Activated CD4-positive, alpha-beta T cell treated with anti-CD3 and anti-CD28 coated beads, Interleukin-2, amount 10 ng/mL, durations not matched to agents 24 days and 14 days (primary cell): ENCODE measurements around the gene NRM. TPM values are rescaled to one million over a fixed set of nuclear protein-coding genes. Genes with fewer than 3 reads are reported as not detected.

Experiments used
- DNase-seq: peaks from one replicate; pipeline ENCODE4 v3.0.0; 2022
- H3K27ac Mint-ChIP-seq: one replicate; pipeline ENCODE4 v1.8.0; 2022; ENCODE audit warnings: mild to moderate bottlenecking, mixed read lengths
- H3K27me3 Mint-ChIP-seq: one replicate; pipeline ENCODE4 v1.8.0; 2022; ENCODE audit warnings: mixed read lengths
- H3K36me3 Mint-ChIP-seq: one replicate; pipeline ENCODE4 v1.8.0; 2022; ENCODE audit warnings: low read depth, mild to moderate bottlenecking, mixed read lengths
- H3K4me1 Mint-ChIP-seq: one replicate; pipeline ENCODE4 v1.8.0; 2021; ENCODE audit warnings: mixed read lengths
- H3K4me3 Mint-ChIP-seq: one replicate; pipeline ENCODE4 v1.8.0; 2022; ENCODE audit warnings: mild to moderate bottlenecking, moderate library complexity, mixed read lengths
- H3K9me3 Mint-ChIP-seq: one replicate; pipeline ENCODE4 v1.8.0; 2021; ENCODE audit warnings: mixed read lengths
- intact Hi-C: fragments of 100-400 bp; cut with micrococcal nuclease; formaldehyde crosslinking; loops from one replicate; pipeline ENCODE4 v1.15.1; 2023
- total RNA-seq: library from RNA; stranded (reverse); gene quantifications from 2 replicates; pipeline ENCODE4 v1.2.3, GENCODE V29; 2022

NRM gene
- total RNA-seq, 1 donor from 2014 or later = 20.2 TPM

DNA sequence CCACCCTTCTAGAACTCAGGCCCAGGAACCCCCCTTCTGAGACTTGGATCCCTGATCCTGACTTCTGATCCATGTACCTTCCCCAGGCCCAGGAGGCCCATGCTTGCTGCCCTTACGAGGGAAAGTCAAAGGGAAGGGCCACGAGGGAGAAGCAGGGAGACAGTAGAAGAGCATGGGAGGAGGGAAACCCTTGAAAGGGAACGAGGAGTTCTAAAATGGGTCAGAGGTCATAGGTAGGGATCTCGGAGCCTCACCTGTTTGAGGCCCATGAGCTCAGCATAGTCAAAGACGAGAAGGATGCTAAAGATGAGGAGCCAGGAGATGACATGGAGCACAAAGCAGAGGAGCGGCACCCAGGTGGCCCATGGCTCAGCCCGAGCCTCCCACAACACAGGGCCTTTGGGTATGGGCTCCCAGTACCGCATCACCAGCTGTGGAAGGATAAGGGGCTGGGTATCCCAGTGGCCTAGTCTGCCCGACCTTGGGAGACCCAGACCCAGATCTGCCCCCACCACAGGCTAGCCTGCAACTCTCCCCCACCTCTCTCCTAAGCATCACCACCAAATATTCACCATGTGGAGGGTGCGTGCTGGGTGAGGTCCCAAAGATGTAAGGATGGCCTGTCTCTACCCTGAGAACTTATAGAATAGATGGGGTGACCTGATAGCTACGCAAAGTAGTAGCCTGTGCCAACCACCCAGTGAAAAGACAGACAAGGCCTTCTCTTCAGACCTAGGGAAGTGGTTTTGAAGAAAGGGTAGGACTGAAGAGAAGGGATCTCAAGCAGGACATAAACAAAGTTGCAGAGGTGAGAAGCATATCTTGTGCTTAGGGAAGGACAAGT is 1.5 kb downstream of the NRM start:
- no peaks in the 10 kb centered on the region for H3K27me3 Mint-ChIP-seq
- H3K9me3 Mint-ChIP-seq = no peaks in the 10 kb centered on the region
- H3K27ac Mint-ChIP-seq = peak overlapping the region; percentile 64
- peak overlapping the region; percentile 94 for H3K4me3 Mint-ChIP-seq
- intact Hi-C loops = loop anchor here (10.0 kb wide), 1 partner anchor 806 kb away; the partner anchor contains the start of gene MICB
- peak; percentile 63 for DNase-seq
- peaks cover 26% of the 10 kb centered on the region for H3K36me3 Mint-ChIP-seq
- peaks cover 46% of the 10 kb centered on the region for H3K4me1 Mint-ChIP-seq

DNA sequence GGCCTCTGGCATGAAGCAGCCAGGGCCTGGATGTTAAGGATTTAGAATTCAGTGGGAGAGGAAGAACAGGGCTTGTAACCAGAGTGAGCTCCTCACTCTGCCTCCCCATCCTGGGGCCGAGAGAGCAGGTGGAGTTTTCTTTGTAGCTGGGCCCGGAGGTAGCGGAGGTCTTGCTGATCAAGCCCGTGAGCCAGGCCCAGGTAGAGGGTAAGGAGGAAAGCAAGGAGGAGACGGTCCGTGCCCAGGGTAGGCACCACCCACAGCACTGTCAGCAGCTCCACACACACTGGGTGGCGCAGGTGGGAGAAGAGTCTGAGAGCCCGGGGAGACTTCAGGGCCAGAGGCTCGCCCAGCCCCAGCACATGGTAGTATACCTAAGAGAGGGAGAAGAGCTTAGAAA is 2.2 kb downstream of the NRM start:
- H3K27me3 Mint-ChIP-seq = no peaks in the 10 kb centered on the region
- peak overlapping the region; percentile 94 for H3K4me3 Mint-ChIP-seq
- peaks cover 33% of the 10 kb centered on the region for H3K36me3 Mint-ChIP-seq
- no peak for DNase-seq
- intact Hi-C loops = loop anchor here (10.0 kb wide), 1 partner anchor 806 kb away; the partner anchor contains the start of gene MICB
- H3K27ac Mint-ChIP-seq = peak overlapping the region; percentile 93
- no peaks in the 10 kb centered on the region for H3K9me3 Mint-ChIP-seq
- H3K4me1 Mint-ChIP-seq = peaks cover 46% of the 10 kb centered on the region

DNA sequence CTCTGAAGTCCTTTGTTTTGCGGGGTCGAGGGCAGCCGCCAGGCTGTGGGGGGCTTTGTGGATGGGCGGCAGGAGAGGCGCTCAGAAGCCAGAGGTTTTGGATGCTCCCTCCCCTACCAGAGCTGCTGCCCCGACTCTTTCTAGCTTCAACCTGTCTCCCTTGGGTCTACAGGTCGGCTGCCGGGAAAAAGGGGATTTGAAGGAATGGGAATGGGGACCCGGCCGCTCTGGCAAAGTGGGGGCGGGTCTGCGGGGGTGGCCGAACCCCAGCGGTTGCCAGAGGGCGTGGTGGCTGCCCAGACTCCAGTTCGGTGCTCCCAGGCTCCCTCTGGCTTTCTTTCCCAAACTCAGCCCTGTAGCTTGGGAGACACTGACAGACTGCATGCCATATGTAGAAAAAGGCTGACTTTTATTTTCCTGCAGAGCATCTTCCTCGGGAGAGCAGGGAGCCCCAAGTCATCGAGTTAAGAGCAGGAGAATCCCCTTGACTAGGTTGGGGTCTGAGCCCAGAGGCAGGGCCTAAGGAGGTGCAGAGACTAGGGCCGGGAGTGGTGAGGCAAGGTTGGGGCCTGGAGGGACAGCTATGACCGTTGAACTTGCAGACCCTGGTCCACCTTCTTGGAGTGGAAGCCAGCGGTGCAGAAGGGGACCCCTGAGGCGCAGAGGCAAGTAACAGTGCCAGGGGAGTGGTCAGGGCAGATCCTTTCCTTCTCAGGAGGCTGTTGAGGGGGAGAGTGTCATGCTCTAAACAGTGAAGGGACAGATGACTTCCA is 2.9 kb downstream of the NRM start:
- Mint-ChIP-seq H3K4me3 (peak overlapping the region; percentile 94), H3K27ac (peak overlapping the region; percentile 93), H3K27me3 (no peaks in the 10 kb centered on the region), H3K36me3 (peaks cover 40% of the 10 kb centered on the region), H3K9me3 (no peaks in the 10 kb centered on the region), H3K4me1 (peaks cover 49% of the 10 kb centered on the region)
- DNase-seq = peak; percentile 64
- intact Hi-C loops = loop anchor here (1.0 to 10.0 kb wide), 2 partner anchors 29 to 807 kb away; partner anchors contain the start of genes MDC1 and MICB

DNA sequence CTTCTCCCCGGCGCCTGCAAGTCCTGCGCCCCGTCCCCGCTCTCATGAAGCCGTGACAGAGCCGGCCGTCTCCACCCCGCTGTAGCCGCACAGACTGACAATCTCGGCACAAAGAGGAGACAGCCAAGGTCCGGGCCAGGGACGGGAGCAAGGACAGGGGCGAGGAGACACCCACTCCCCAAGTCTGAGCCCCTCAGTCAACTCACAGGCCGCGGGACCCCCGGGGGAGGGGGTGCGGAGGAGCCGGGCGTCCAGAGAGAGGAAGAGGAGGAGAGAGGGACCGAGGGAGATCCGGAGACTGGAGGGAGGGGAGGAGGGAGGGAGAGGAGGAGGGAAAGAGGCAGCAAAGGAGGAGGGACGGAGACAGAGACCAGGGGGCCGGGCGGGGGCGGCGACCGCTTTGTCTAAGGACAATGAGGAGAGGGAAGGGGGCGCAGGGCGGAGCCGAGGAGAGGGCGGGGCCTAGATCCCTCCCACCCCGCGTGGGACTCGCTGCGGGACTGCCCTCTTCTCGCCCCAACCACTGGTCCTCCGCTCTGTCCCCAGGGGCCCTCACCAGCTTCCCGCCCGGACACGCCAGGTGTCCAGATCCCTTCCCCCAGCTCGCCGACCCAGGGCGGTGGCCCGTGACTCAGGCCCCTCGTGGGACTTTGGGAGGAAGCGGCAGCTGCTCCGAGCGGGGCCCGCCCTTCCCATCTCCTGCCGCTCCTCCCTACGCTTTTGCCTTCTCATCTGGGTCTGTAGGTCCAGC is 3.7 kb downstream of the NRM start:
- intact Hi-C loops = loop anchor here (1.0 to 10.0 kb wide), 3 partner anchors 30 to 808 kb away; partner anchors contain the start of genes GTF2H4, MDC1 and MICB
- DNase-seq = peak; percentile 96
- peak overlapping the region; percentile 94 for H3K4me3 Mint-ChIP-seq
- H3K4me1 Mint-ChIP-seq = peaks cover 53% of the 10 kb centered on the region
- H3K36me3 Mint-ChIP-seq = peaks cover 47% of the 10 kb centered on the region
- H3K9me3 Mint-ChIP-seq = no peaks in the 10 kb centered on the region
- no peaks in the 10 kb centered on the region for H3K27me3 Mint-ChIP-seq
- H3K27ac Mint-ChIP-seq = peak overlapping the region; percentile 93

DNA sequence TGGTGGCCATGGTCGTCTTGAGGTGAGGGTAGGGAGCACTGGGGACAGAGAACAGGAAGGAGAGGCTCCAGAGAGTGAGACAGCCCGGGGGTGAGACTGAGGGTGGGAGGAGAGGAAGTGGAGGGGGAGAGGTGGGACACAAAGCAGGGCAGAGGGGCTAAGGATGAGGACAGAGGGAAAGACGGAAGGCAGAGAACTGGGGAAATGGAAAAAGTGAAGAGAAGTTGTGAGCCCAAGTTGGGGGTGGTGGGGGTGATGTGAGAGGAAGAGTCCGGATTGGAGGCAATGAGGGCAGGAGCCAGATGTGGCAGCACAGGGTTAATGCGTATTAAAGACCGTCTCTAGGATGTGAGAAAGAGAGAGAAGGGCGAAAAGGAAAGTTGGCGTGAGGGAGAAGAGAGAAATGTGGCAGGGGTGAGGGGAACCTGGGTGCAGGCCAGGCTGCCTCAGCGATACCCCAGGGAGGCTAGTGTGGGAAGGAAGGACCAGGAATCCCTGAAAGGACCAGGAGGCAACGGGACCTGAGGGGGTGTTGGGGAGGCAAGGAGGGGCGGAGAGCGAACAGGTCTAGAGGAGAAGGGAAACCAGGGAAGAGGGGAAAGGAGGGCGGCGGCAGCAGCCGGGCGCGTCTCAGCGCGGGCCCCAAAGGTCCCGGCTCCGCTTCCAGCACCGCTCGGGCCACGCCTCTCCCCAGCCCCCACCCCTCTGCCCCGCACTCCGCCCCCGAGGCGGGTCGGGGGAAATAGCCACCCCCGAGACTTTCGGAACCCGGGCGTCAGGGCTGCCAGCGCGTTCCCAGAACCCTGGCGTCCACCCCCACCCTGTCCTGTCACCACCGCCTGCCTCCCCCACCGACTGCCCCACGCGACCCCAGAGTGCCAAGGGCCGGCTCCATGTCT is 4.5 kb downstream of the NRM start, which contains the start of gene PPP1R18:
TSS of gene PPP1R18 (minus strand) at position 637 of the 899 bp plus-strand sequence. CDS start at position 10, 627 bp downstream.
- H3K36me3 Mint-ChIP-seq = peaks cover 55% of the 10 kb centered on the region
- H3K27ac Mint-ChIP-seq = peak within 1 kb of the TSS; percentile 93
- intact Hi-C loops = loop anchor here (1.0 to 10.0 kb wide), 2 partner anchors 222 to 809 kb away; partner anchors contain the start of genes GTF2H4 and MICB

DNA sequence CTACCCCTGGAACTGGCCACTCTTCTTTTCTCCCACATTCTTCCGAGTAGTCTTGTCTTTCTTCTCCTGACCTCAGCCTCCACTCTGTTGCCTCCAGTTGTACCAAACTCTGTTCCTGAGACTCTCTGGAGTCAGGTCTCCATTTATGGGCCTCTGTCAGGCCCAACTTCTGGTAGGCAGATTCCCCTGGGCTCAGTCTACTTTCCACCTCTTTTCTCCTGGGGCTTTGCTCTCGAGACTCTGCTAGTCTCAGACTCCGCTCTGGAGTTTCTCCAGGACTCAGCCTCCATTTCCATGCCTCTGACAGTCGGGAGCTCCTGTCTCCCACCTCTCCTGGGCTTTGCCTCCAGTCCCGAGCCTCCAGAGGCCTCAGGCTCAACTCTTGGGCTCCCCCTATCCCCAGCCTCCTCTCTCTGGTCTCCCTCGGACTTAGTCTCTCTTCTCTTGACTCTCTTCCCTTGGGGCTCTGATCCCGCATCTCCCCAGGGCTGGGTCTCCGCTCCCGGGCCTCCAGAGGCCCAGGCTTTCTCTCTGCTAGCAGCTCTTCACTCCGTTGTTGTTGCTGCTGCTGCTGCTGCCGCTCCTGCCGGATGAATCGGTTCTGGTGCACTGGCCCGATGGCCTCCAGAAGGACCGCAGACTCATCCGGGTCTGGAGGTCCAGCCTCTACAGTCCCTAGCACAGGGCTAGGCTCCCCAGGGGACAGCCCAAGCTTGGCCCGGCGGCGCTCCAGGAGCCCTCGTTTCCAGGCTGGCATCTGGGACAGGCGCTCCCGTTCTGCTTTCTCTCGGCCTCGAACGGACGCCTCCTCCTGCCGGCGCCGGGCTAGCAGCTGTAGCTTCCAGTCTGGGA is 5.4 kb downstream of the NRM start:
- no peaks in the 10 kb centered on the region for H3K27me3 Mint-ChIP-seq
- H3K36me3 Mint-ChIP-seq = peaks cover 64% of the 10 kb centered on the region
- peak; percentile 79 for DNase-seq
- peak overlapping the region; percentile 93 for H3K27ac Mint-ChIP-seq
- peaks cover 50% of the 10 kb centered on the region for H3K4me1 Mint-ChIP-seq
- H3K9me3 Mint-ChIP-seq = no peaks in the 10 kb centered on the region
- intact Hi-C loops = loop anchor here (1.0 to 10.0 kb wide), 2 partner anchors 223 to 809 kb away; partner anchors contain the start of genes GTF2H4 and MICB
- peak overlapping the region; percentile 94 for H3K4me3 Mint-ChIP-seq

More for the DNA sequence above, 4.5 kb downstream of the NRM start, which contains the start of gene PPP1R18:
- peak; percentile 95 for DNase-seq
- no peaks in the 10 kb centered on the region for H3K27me3 Mint-ChIP-seq
- H3K4me3 Mint-ChIP-seq = peak within 1 kb of the TSS; percentile 94
- no peaks in the 10 kb centered on the region for H3K9me3 Mint-ChIP-seq
- peaks cover 52% of the 10 kb centered on the region for H3K4me1 Mint-ChIP-seq

DNA sequence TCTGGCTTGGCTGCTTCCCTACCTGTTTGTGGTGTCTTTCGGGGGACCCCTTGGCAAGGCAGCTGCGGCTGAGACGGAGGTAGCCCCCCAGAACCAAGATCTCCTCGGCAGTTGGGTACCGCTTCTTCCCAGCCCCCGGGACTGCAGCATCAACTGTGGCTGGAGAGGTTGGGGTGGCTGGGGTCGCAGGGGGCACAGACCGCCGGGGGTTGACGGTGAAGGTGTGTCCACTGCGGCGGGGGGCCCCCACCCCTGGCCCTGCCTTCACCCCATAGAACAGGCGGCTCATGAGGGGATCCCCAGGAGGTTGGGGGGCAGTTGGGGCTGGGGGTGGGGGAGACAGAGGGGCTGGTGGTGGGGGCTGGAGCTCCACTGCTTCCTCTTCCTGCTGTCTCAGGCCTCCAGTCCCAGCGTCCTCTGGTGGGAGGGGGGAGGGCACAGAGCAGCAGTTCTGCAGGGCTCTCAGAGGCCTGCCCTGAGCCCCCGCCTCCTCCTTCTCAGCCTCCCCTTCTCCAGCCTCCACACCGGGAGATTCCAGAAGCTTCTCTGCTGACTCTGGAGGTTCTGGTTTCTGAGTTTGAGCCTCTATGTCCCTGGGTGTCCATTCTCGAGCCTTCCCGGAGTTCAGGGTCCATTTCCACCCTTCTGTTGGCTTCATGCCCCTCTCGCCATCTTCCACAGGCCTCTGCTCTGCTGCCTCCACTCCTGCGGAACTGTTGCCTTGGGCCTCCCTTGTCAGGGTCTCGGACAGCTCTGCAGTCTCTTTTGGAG is 6.2 kb downstream of the NRM start:
- peak overlapping the region; percentile 97 for H3K27ac Mint-ChIP-seq
- peak overlapping the region; percentile 94 for H3K4me3 Mint-ChIP-seq
- peaks cover 50% of the 10 kb centered on the region for H3K4me1 Mint-ChIP-seq
- DNase-seq = peak; percentile 87
- peaks cover 72% of the 10 kb centered on the region for H3K36me3 Mint-ChIP-seq
- H3K9me3 Mint-ChIP-seq = no peaks in the 10 kb centered on the region
- no peaks in the 10 kb centered on the region for H3K27me3 Mint-ChIP-seq
- intact Hi-C loops = loop anchor here (5.0 to 10.0 kb wide), 3 partner anchors 53 to 810 kb away; partner anchors contain the start of gene MICB

DNA sequence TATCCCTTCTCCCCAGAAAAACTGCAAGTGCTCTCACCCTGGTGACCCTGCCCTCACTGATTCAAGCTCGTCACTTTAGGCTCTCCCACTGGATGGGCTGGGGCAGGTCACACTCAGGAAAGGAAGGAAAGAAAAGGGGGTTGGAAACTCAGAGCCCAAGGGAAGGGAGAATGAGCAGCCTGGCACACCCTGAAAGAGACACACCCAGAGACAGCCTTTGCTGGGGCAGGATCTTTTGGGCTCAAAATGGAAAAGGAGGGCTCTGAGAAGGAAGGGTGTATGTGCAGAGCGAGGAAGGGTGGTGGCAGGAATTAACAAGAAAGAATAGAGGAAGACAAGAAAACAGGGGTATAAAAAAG is 6.8 kb downstream of the NRM start:
- intact Hi-C loops = loop anchor here (2.0 to 10.0 kb wide), 4 partner anchors 53 to 811 kb away; partner anchors contain the start of gene MICB
- Mint-ChIP-seq H3K9me3 (no peaks in the 10 kb centered on the region), H3K27me3 (no peaks in the 10 kb centered on the region), H3K4me3 (peak overlapping the region; percentile 94), H3K4me1 (peaks cover 50% of the 10 kb centered on the region), H3K27ac (peak overlapping the region; percentile 97), H3K36me3 (peaks cover 78% of the 10 kb centered on the region)
- DNase-seq = peak; percentile 65

DNA sequence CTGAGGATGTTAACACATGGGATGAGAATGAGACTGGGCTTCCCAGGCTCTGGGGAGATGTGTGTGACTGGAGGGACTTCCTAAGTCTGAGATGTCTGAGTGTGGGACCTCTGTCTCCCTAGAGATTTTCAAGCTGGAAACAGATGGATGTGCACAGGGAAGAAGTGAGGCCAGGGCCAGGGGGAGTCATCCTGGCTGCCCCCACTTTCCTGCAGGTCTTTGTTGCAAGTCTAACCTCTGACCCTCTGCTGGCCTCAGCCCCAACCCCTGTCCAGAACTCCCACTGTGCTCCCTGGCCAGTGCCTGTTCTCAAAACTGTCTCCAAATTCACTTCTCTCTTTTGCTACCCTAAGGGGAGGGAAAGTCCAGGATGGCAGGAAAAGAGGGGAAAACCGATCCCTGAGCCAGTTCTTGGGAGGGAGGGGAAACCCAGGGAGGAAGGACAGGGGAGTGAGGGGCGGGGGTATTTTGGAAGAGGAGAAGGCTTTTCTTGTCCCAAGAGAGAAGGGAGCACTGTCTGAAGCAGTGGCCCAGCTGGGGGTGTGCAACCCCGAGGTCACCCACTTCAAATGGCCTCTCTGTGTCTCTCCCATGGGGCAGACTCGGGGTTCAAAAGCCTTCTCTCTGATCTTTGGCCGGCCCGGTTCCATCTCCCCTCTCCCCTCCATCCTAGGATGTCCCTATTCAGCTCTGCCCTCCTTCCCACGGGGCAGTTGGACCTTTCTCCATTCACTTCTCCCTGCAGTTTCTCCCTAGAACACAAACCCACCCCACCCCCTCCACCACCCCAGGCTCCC is 7.4 kb downstream of the NRM start:
- Mint-ChIP-seq H3K4me1 (peaks cover 48% of the 10 kb centered on the region), H3K36me3 (peaks cover 81% of the 10 kb centered on the region), H3K9me3 (no peaks in the 10 kb centered on the region), H3K27me3 (no peaks in the 10 kb centered on the region), H3K27ac (peak overlapping the region; percentile 97), H3K4me3 (peak overlapping the region; percentile 94)
- peak; percentile 71 for DNase-seq
- intact Hi-C loops = loop anchor here (2.0 to 10.0 kb wide), 4 partner anchors 54 to 811 kb away; partner anchors contain the start of gene MICB
